GM10266 (cell line): ENCODE measurements around the gene MMP17.

Experiments
- DNase-seq: peaks from one replicate; pipeline ENCODE4 v3.0.0; 2012; ENCODE audit errors: extremely low spot score
- CTCF ChIP-seq: IDR thresholded peaks from 2 replicates; pipeline ENCODE4 v1.5.1; 2012; ENCODE audit warnings: mild to moderate bottlenecking, low read depth; ENCODE audit not compliant: control insufficient read depth, insufficient read depth; ENCODE audit errors: missing control alignments

Gene MMP17

GRCh38 chr12:131799828-131800593 lies 28.2 kb upstream of the MMP17 start:
- no peak for TF ChIP-seq CTCF
- no peak for DNase-seq

GRCh38 chr12:131800594-131801135 lies 27.5 kb upstream of the MMP17 start:
- no peak for DNase-seq
- TF ChIP-seq CTCF: no peak

DNA sequence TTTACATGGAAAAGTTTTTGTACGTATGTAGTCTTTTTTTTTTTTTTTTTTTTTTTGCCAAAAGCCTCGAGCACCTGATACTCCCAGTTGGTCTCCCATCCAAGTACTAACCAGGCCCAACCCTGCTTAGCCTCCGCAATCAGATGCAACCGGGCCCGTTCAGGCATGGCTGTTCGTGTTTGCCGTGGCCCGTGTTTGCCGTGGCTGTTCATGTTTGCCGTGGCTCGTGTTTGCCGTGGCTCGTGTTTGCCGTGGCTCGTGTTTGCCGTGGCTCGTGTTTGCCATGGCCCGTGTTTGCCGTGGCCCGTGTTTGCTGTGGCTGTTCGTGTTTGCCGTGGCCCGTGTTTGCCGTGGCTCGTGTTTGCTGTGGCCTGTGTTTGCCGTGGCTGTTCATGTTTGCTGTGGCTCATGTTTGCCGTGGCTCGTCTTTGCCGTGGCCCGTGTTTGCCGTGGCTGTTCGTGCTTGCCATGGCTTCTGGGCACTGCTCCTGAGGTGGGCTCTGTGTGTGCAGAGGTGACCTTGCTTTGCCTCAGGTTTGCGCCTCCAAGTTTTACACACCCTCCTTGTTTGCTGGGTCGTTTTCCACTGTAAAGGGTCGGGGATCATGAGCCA lies 26.8 kb upstream of the MMP17 start:
- TF ChIP-seq CTCF: no peak
- no peak for DNase-seq

GRCh38 chr12:131803961-131804521 lies 24.2 kb upstream of the MMP17 start:
- no peak for DNase-seq
- no peak for TF ChIP-seq CTCF

DNA sequence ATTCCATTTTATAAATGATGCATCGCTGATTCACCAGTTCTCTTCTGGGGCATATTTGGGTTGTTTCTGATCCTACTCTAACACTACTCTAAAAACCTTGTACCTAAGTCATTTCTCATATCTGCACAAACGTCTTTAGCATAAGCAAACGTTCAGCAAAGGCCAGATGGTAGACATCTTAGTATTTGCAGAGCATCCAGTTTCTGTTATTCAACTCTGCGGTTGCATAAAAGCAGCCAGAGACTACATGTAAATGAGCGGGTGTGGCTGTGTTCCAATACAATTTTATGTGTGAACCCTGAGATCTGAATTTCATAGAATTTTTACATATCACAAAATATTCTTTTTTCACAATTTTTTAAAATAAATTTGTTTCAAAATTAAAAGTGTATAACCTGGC lies 22.8 kb upstream of the MMP17 start:
- DNase-seq: no peak
- no peak for TF ChIP-seq CTCF

DNA sequence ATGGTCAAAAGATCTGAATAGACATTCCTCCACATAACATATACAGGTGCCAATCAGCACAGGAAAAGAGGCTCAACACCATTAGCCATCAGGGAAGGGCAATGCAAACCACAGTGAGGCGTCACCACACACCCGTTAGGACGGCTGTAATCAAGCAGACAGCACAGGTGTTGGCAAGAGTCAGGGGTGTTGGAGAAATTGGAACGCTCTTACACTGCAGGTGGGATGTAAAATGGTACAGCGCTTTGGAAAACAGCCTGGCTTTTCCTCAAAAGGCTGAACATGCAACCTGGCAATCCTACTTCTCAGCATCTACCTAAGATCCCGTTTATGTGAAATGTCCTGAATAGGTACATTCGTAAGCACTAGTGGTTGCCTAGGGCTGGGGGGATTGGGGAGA lies 21.5 kb upstream of the MMP17 start:
- TF ChIP-seq CTCF: no peak

More for the DNA sequence above, 21.5 kb upstream of the MMP17 start:
- DNase-seq: no peak
